GM23338 (cell line): ENCODE data around the gene FAM227B. TPM values are rescaled to one million over a fixed set of nuclear protein-coding genes. Genes with fewer than 3 reads are reported as not detected.
A peak's percentile ranks its signal among the peaks of the same experiment; 100 is the strongest.
"Not testable (repeated sequence)": the region's sequence is repeated elsewhere in the genome, so short reads cannot be mapped to it uniquely, and the experiment has no call there.

Source experiments
- ATAC-seq: fragments of 200-7000 bp; cut with Tn5 transposase; 3 replicates; pipeline ENCODE4 v1.9.1; 2020
- DNase-seq: peaks from one replicate; pipeline ENCODE4 v3.0.0-alpha.2; 2015; ENCODE audit warnings: low spot score
- H2AFZ ChIP-seq: fragments of 200-600 bp; sonication (generic); 2 replicates; pipeline ENCODE4 v1.8.0; 2016; ENCODE audit warnings: antibody characterized with exemption, mild to moderate bottlenecking, moderate library complexity
- H3F3A ChIP-seq: fragments of 200-600 bp; sonication (generic); replicated peaks from 2 replicates; pipeline ENCODE4 v1.8.0; 2017; ENCODE audit warnings: antibody characterized with exemption, mixed run types, low read depth
- H3K27ac ChIP-seq: fragments of 200-600 bp; sonication (generic); 2 replicates; pipeline ENCODE4 v1.6.1; 2016; ENCODE audit warnings: low read depth
- H3K27me3 ChIP-seq: fragments of 200-600 bp; sonication (generic); 2 replicates; pipeline ENCODE4 v1.8.0; 2016; ENCODE audit warnings: mild to moderate bottlenecking, mixed run types, moderate library complexity; ENCODE audit not compliant: insufficient read depth
- H3K36me3 ChIP-seq: fragments of 200-600 bp; sonication (generic); 2 replicates; pipeline ENCODE4 v1.8.0; 2016; ENCODE audit warnings: mild to moderate bottlenecking; ENCODE audit not compliant: insufficient read depth
- H3K4me1 ChIP-seq: fragments of 200-600 bp; sonication (generic); 2 replicates; pipeline ENCODE4 v1.8.0; 2016; ENCODE audit warnings: mild to moderate bottlenecking, moderate library complexity; ENCODE audit not compliant: insufficient read depth
- H3K4me2 ChIP-seq: fragments of 200-600 bp; sonication (generic); 2 replicates; pipeline ENCODE4 v1.7.1; 2017; ENCODE audit warnings: mixed run types
- H3K4me3 ChIP-seq: fragments of 200-600 bp; sonication (generic); 2 replicates; pipeline ENCODE4 v1.6.1; 2016; ENCODE audit warnings: mixed run types
- H3K79me2 ChIP-seq: fragments of 200-600 bp; sonication (generic); replicated peaks from 2 replicates; pipeline ENCODE4 v1.8.0; 2017; ENCODE audit warnings: mild to moderate bottlenecking; ENCODE audit not compliant: insufficient read depth
- H3K9me2 ChIP-seq: fragments of 200-600 bp; sonication (generic); 2 replicates; pipeline ENCODE4 v1.8.0; 2017; ENCODE audit not compliant: insufficient read depth
- H4K20me1 ChIP-seq: fragments of 200-600 bp; sonication (generic); replicated peaks from 2 replicates; pipeline ENCODE4 v1.8.0; 2017; ENCODE audit warnings: mild to moderate bottlenecking; ENCODE audit not compliant: insufficient read depth
- H3K27ac Mint-ChIP-seq: 2 replicates; pipeline ENCODE4 v1.8.0; 2020; ENCODE audit warnings: inconsistent platforms, mild to moderate bottlenecking, moderate library complexity, mixed read lengths
- H3K27me3 Mint-ChIP-seq: 3 replicates; pipeline ENCODE4 v1.8.0; 2022; ENCODE audit warnings: low read depth, mild to moderate bottlenecking, moderate library complexity, mixed read lengths, inconsistent platforms; ENCODE audit not compliant: insufficient read depth, poor library complexity
- H3K36me3 Mint-ChIP-seq: 3 replicates; pipeline ENCODE4 v1.8.0; 2021; ENCODE audit warnings: low read depth, mild to moderate bottlenecking, inconsistent platforms, moderate library complexity, mixed read lengths
- H3K4me1 Mint-ChIP-seq: 3 replicates; pipeline ENCODE4 v1.8.0; 2020; ENCODE audit warnings: mild to moderate bottlenecking, inconsistent platforms, mixed read lengths
- H3K4me3 Mint-ChIP-seq: 3 replicates; pipeline ENCODE4 v1.8.0; 2021; ENCODE audit warnings: moderate library complexity, mild to moderate bottlenecking, inconsistent platforms, mixed read lengths
- H3K9me3 Mint-ChIP-seq: 3 replicates; pipeline ENCODE4 v1.8.0; 2020; ENCODE audit warnings: moderate library complexity, mild to moderate bottlenecking, inconsistent platforms, mixed read lengths
- CTCF ChIP-seq, 2 experiments: fragments of 200-600 bp in 1 of 2; sonication (generic) in 1 of 2; conservative IDR thresholded peaks; 2 replicates each; pipeline versions ENCODE4 v1.5.1 to v1.6.1; 2016 to 2017; ENCODE audit warnings: antibody characterized with exemption in 2 of 2, low read depth in 2 of 2, mild to moderate bottlenecking in 2 of 2, moderate library complexity in 1 of 2
- ETS1 ChIP-seq: IDR thresholded peaks from 2 replicates; pipeline ENCODE4 v1.6.1; 2016; ENCODE audit warnings: antibody characterized with exemption
- EZH2 ChIP-seq: fragments of 200-600 bp; sonication (generic); IDR thresholded peaks from one replicate; pipeline ENCODE4 v1.8.0; 2017; ENCODE audit warnings: antibody characterized with exemption, mild to moderate bottlenecking, low read depth; ENCODE audit not compliant: unreplicated experiment
- EZH2phosphoT487 ChIP-seq: fragments of 200-600 bp; sonication (generic); IDR thresholded peaks from one replicate; pipeline ENCODE4 v1.8.1; 2018; ENCODE audit warnings: antibody characterized with exemption; ENCODE audit not compliant: unreplicated experiment
- NANOG ChIP-seq: IDR thresholded peaks from 2 replicates; pipeline ENCODE4 v1.6.1; 2016; ENCODE audit warnings: antibody characterized with exemption, borderline replicate concordance
- ZNF114 ChIP-seq: fragments of 250-450 bp; sonication (Bioruptor Pico); IDR thresholded peaks from 2 replicates; pipeline ENCODE4 v1.5.0; 2020; ENCODE audit warnings: mild to moderate bottlenecking, moderate library complexity
- ZNF331 ChIP-seq: fragments of 250-450 bp; sonication (Bioruptor Pico); IDR thresholded peaks from 2 replicates; pipeline ENCODE4 v1.5.0; 2020; ENCODE audit warnings: low read depth, mild to moderate bottlenecking, moderate library complexity
- polyA plus RNA-seq: library from polyadenylated mRNA; unstranded; fragments of >200 nt; fragmentation: Nextera tagmentation; extraction: Ambion mirVana; gene quantifications from 2 replicates; pipeline ENCODE4 v1.2.1, GENCODE V29; 2016
- total RNA-seq: library from RNA; depleted of rRNA; stranded (reverse); fragments of >200 nt; shearing (Covaris generic); gene quantifications from 2 replicates; pipeline ENCODE4 v1.2.3, GENCODE V29; 2014

FAM227B gene
- total and polyA plus RNA-seq, 2 experiments from 2014 or later, result 2.6 to 10.2 TPM

- H3K4me2 ChIP-seq, H3K27ac ChIP-seq, H3K27me3 ChIP-seq, H3K27me3 Mint-ChIP-seq, H3K4me1 ChIP-seq, H3K79me2 ChIP-seq, H3F3A ChIP-seq, H3K36me3 ChIP-seq, H3K36me3 Mint-ChIP-seq, H2AFZ ChIP-seq, H3K4me3 Mint-ChIP-seq, H3K9me2 ChIP-seq, H3K4me1 Mint-ChIP-seq, H3K9me3 Mint-ChIP-seq, H4K20me1 ChIP-seq, H3K27ac Mint-ChIP-seq, H3K4me3 ChIP-seq: not testable (repeated sequence)
- ATAC-seq (peak; percentile 59), DNase-seq (peak; percentile 69)
- peak; percentile 49 to 72 for TF ChIP-seq CTCF (conservative IDR thresholded peaks at IDR 0.05; ENCODE audit: low read depth in 2 of 2)
Observed at GRCh38 chr15:49471248-49471647, 149.4 kb downstream of the FAM227B start.

- Histone ChIP-seq H3K27me3 (no peaks in the 10 kb centered on the region), H3K79me2 (no peaks in the 10 kb centered on the region), H3K27ac (no peak overlapping the region), H4K20me1 (no peaks in the 10 kb centered on the region), H3F3A (no peaks in the 10 kb centered on the region), H3K4me3 (no peak overlapping the region), H3K4me1 (no peaks in the 10 kb centered on the region), H3K4me2 (no peak overlapping the region), H2AFZ (0 out of 2 replicates have a peak overlapping the region, but pooled peaks have one; percentile 3), H3K9me2 (no peaks in the 10 kb centered on the region), H3K36me3 (no peaks in the 10 kb centered on the region)
- H3K4me1 Mint-ChIP-seq, result no peaks in the 10 kb centered on the region
- no peak overlapping the region for H3K27ac Mint-ChIP-seq
- no peaks in the 10 kb centered on the region for H3K27me3 Mint-ChIP-seq
- no peak overlapping the region for H3K4me3 Mint-ChIP-seq
- no peaks in the 10 kb centered on the region for H3K36me3 Mint-ChIP-seq
- DNase-seq (no peak), ATAC-seq (no peak)
- H3K9me3 Mint-ChIP-seq, result no peaks in the 10 kb centered on the region
- TF ChIP-seq EZH2phosphoT487, result no peak
- TF ChIP-seq ZNF331, result no peak
- TF ChIP-seq ZNF114 (CRISPR knock-in tag), result no peak
- TF ChIP-seq EZH2, result no peak
- no peak for TF ChIP-seq NANOG
- TF ChIP-seq CTCF (conservative IDR thresholded peaks at IDR 0.05; ENCODE audit: low read depth in 2 of 2), result no peak
- TF ChIP-seq ETS1, result no peak
Observed at GRCh38 chr15:49468481-49468839, 152.2 kb downstream of the FAM227B start.
